ENCODE results near the gene FAM186B. TPM values are rescaled to one million over a fixed set of nuclear protein-coding genes. Genes with fewer than 3 reads are reported as not detected.

The FAM186B gene
- total RNA-seq, 1 experiment from 2014 or later = 0.42 TPM

- Histone ChIP-seq H3K9ac (ENCODE audit: low read length) (peak overlapping the region; percentile 88), H3K4me2 (ENCODE audit: low read length) (peak overlapping the region; percentile 100)
- no peak for DNase-seq (ENCODE audit: low read depth, low spot score)
These were observed 65.0 kb downstream of the FAM186B start for GRCh38 chr12:49540229-49541139.

More at GRCh38 chr12:49540229-49541139, 65.0 kb downstream of the FAM186B start:
- Histone ChIP-seq H3K9me2 (ENCODE audit: insufficient read depth) (no peaks in the 10 kb centered on the region), H2AFZ (ENCODE audit: low read depth, low read length, poor library complexity, severe bottlenecking) (no peak overlapping the region), H3K27ac (ENCODE audit: low read depth, low read length) (peak overlapping the region; percentile 83; the same call in 1 of the 2 replicates), H3K27me3 (ENCODE audit: insufficient read depth, low read length) (no peaks in the 10 kb centered on the region), H3K36me3 (ENCODE audit: control insufficient read depth in 1 of 2, insufficient read depth in 2 of 2, low read length in 2 of 2) (peaks cover 0 to 7% of the 10 kb centered on the region in 2 experiments; a peak in 2 of 4 replicates), H3K4me1 (ENCODE audit: control insufficient read depth in 1 of 2, insufficient read depth in 2 of 2, low read length in 2 of 2) (peaks cover 38 to 48% of the 10 kb centered on the region in 2 experiments), H3K4me3 (replicated peaks in 1 of 2; ENCODE audit: low read depth in 1 of 2, low read length in 2 of 2) (peak overlapping the region; percentile 87 to 89), H4K20me1 (ENCODE audit: insufficient read depth) (no peaks in the 10 kb centered on the region), H3K9me3 (ENCODE audit: control insufficient read depth in 1 of 2, insufficient read depth in 1 of 2, low read depth in 1 of 2, low read length in 2 of 2) (no peaks in the 10 kb centered on the region), H3K79me2 (ENCODE audit: insufficient read depth, low read length) (peaks cover 16% of the 10 kb centered on the region)
- intact Hi-C loops (cut with micrococcal nuclease) = no loop called here
- TF ChIP-seq FOSL1 (IDR thresholded peaks at IDR 0.05; ENCODE audit: low read depth) = no peak
- TF ChIP-seq POLR2A (IDR thresholded peaks at IDR 0.05; ENCODE audit: borderline replicate concordance, extremely low read depth, insufficient read depth, insufficient read length) = no peak
- TF ChIP-seq JUND (IDR thresholded peaks at IDR 0.05) = no peak
- TF ChIP-seq SRF (IDR thresholded peaks at IDR 0.05; ENCODE audit: low read depth) = no peak
- no peak for TF ChIP-seq SIN3A (IDR thresholded peaks at IDR 0.05; ENCODE audit: low read depth)
- no peak for TF ChIP-seq ZNF274 (IDR thresholded peaks at IDR 0.05; ENCODE audit: low read depth, low read length)
- TF ChIP-seq ZFX (IDR thresholded peaks at IDR 0.05) = no peak
- no peak for TF ChIP-seq CTCF (IDR thresholded peaks at IDR 0.05 in 2 of 3, conservative IDR thresholded peaks at IDR 0.05 in 1 of 3; ENCODE audit: borderline replicate concordance in 1 of 3, insufficient read depth in 1 of 3, low read depth in 2 of 3, low read length in 2 of 3)
- no peak for TF ChIP-seq SP1 (IDR thresholded peaks at IDR 0.05; ENCODE audit: low read depth)
- TF ChIP-seq YY1 (IDR thresholded peaks at IDR 0.05; ENCODE audit: extremely low read depth, insufficient replicate concordance, low read depth, low read length) = no peak
- no peak for TF ChIP-seq REST (IDR thresholded peaks at IDR 0.05; ENCODE audit: low read depth)
- TF ChIP-seq EZH2 (IDR thresholded peaks at IDR 0.05) = no peak
- no peak for TF ChIP-seq ELF1 (IDR thresholded peaks at IDR 0.05; ENCODE audit: borderline replicate concordance, low read depth)
- BruUV-seq (replicated peaks) = no TSS peak
- CTCF ChIA-PET = no interaction called here
- POLR2A ChIA-PET = interaction anchor here (0.5 kb wide), 1 partner anchor 173 kb away, joined by 3 read pairs; the partner anchor contains the start of gene SPATS2
- no peak for ATAC-seq
- RAD21 ChIA-PET (ENCODE audit: low non-redundant PET in 1 of 2, low total read pairs in 2 of 2, uncharacterized antibody in 2 of 2, unreplicated experiment in 2 of 2) = no interaction called here
